HCT116 (cell line): ENCODE measurements around the gene DNAAF5. TPM values are rescaled to one million over a fixed set of nuclear protein-coding genes. Genes with fewer than 3 reads are reported as not detected.

Experiments used
- ATAC-seq: fragments of 200-7000 bp; cut with Tn5 transposase; 2 replicates; pipeline ENCODE4 v1.9.1; 2020; ENCODE audit warnings: mild to moderate bottlenecking, moderate library complexity
- BruUV-seq: library from RNA; stranded (reverse); fragments of 400-500 nt; replicated peaks from 2 replicates; lab custom pipeline; 2021; lab: Mats Ljungman, UMichigan
- CTCF ChIA-PET: fragments of 300-600 bp; sonication (Branson Sonifier 250); formaldehyde crosslinking; loops from one replicate; lab custom pipeline; 2021; ENCODE audit warnings: antibody characterized with exemption; lab: Charles Lee
- POLR2A ChIA-PET: fragments of 300-600, 350-600 bp; sonication (Branson Sonifier 250); formaldehyde crosslinking; loops from one replicate; lab custom pipeline; 2021; ENCODE audit warnings: antibody characterized with exemption; lab: Charles Lee
- RAD21 ChIA-PET, 2 experiments: fragments of 300-600 bp; sonication (Branson Sonifier 250); formaldehyde crosslinking; loops; one replicate each; lab custom pipeline; 2023; ENCODE audit warnings: low total read pairs in 2 of 2; ENCODE audit not compliant: uncharacterized antibody in 2 of 2, unreplicated experiment in 2 of 2, low non-redundant PET in 1 of 2; lab: Charles Lee
- DNase-seq: peaks from one replicate; pipeline ENCODE4 v3.0.0-alpha.2; 2010; ENCODE audit warnings: low read depth, low spot score
- H2AFZ ChIP-seq: fragments of 200-600 bp; shearing (Covaris generic), sonication (generic); 2 replicates; pipeline ENCODE4 v1.6.1; 2017; ENCODE audit warnings: low read depth, mixed run types, mixed read lengths, antibody characterized with exemption, low read length; ENCODE audit not compliant: poor library complexity, severe bottlenecking
- H3K27ac ChIP-seq: 2 replicates; pipeline ENCODE4 v1.5.1; 2012; ENCODE audit warnings: low read depth, low read length
- H3K27me3 ChIP-seq: fragments of 200-600 bp; sonication (generic); 2 replicates; pipeline ENCODE4 v1.6.1; 2016; ENCODE audit warnings: mixed run types, low read length, mixed read lengths; ENCODE audit not compliant: insufficient read depth
- H3K36me3 ChIP-seq, 2 experiments: fragments of 200-500 bp in 1 of 2; fragments of 200-600 bp in 1 of 2; sonication (Bioruptor generic) in 1 of 2; sonication (generic) in 1 of 2; 2 replicates each; pipeline versions ENCODE4 v1.5.1 to v1.6.1; 2014 to 2016; ENCODE audit warnings: low read length in 2 of 2, inconsistent platforms in 1 of 2, mixed read lengths in 1 of 2, mixed run types in 1 of 2; ENCODE audit not compliant: insufficient read depth in 2 of 2, control insufficient read depth in 1 of 2
- H3K4me1 ChIP-seq, 2 experiments: fragments of 200-600 bp in 1 of 2; sonication (generic) in 1 of 2; 2 replicates each; pipeline versions ENCODE4 v1.5.1 to v1.6.1; 2012 to 2017; ENCODE audit warnings: low read length in 2 of 2, inconsistent platforms in 1 of 2, mild to moderate bottlenecking in 1 of 2, mixed read lengths in 1 of 2, mixed run types in 1 of 2, moderate library complexity in 1 of 2; ENCODE audit not compliant: insufficient read depth in 2 of 2, control insufficient read depth in 1 of 2
- H3K4me2 ChIP-seq: fragments of 200-600 bp; sonication (generic); 2 replicates; pipeline ENCODE4 v1.6.1; 2017; ENCODE audit warnings: mixed run types, low read length, mixed read lengths
- H3K4me3 ChIP-seq, 2 experiments: fragments of 200-600 bp in 1 of 2; sonication (generic) in 1 of 2; replicated peaks in 1 of 2; 2 replicates each; pipeline ENCODE4 v1.5.1; 2011 to 2016; ENCODE audit warnings: low read length in 2 of 2, control low read depth in 1 of 2, low read depth in 1 of 2, mild to moderate bottlenecking in 1 of 2, mixed read lengths in 1 of 2, mixed run types in 1 of 2
- H3K79me2 ChIP-seq: fragments of 200-600 bp; sonication (generic); 2 replicates; pipeline ENCODE4 v1.6.1; 2017; ENCODE audit warnings: mild to moderate bottlenecking, mixed run types, low read length, moderate library complexity, mixed read lengths; ENCODE audit not compliant: insufficient read depth
- H3K9ac ChIP-seq: fragments of 200-600 bp; sonication (generic); 2 replicates; pipeline ENCODE4 v1.6.1; 2016; ENCODE audit warnings: low read length, mixed read lengths
- H3K9me2 ChIP-seq: fragments of 200-600 bp; sonication (generic), shearing (Covaris generic); 2 replicates; pipeline ENCODE4 v1.6.1; 2017; ENCODE audit warnings: mixed run types, mild to moderate bottlenecking, moderate library complexity; ENCODE audit not compliant: insufficient read depth
- H3K9me3 ChIP-seq, 2 experiments: fragments of 200-500 bp in 1 of 2; fragments of 200-600 bp in 1 of 2; sonication (Bioruptor generic) in 1 of 2; sonication (generic) in 1 of 2; 2 replicates each; pipeline ENCODE4 v1.6.1; 2014 to 2017; ENCODE audit warnings: low read length in 2 of 2, mixed read lengths in 2 of 2, inconsistent platforms in 1 of 2, low read depth in 1 of 2, mild to moderate bottlenecking in 1 of 2, mixed run types in 1 of 2, moderate library complexity in 1 of 2; ENCODE audit not compliant: control insufficient read depth in 1 of 2, insufficient read depth in 1 of 2
- H4K20me1 ChIP-seq: fragments of 200-600 bp; sonication (generic), shearing (Covaris generic); 2 replicates; pipeline ENCODE4 v1.6.1; 2017; ENCODE audit warnings: mixed run types, mild to moderate bottlenecking, moderate library complexity; ENCODE audit not compliant: insufficient read depth
- ATF3 ChIP-seq: IDR thresholded peaks from 2 replicates; pipeline ENCODE4 v1.6.1; 2012
- CEBPB ChIP-seq: IDR thresholded peaks from 2 replicates; pipeline ENCODE4 v1.6.1; 2012; ENCODE audit warnings: low read depth
- EGR1 ChIP-seq: IDR thresholded peaks from 2 replicates; pipeline ENCODE4 v1.6.1; 2012; ENCODE audit warnings: low read depth
- ELF1 ChIP-seq: IDR thresholded peaks from 2 replicates; pipeline ENCODE4 v1.6.1; 2012; ENCODE audit warnings: low read depth, borderline replicate concordance
- EZH2 ChIP-seq: fragments of 200-600 bp; sonication (generic); IDR thresholded peaks from 2 replicates; pipeline ENCODE4 v1.6.1; 2017; ENCODE audit warnings: antibody characterized with exemption, mixed run types
- EZH2phosphoT487 ChIP-seq: fragments of 200-600 bp; IDR thresholded peaks from 2 replicates; pipeline ENCODE4 v1.6.1; 2018; ENCODE audit warnings: antibody characterized with exemption, borderline replicate concordance
- JUND ChIP-seq: IDR thresholded peaks from 2 replicates; pipeline ENCODE4 v1.6.1; 2012
- POLR2A ChIP-seq: IDR thresholded peaks from 2 replicates; pipeline ENCODE4 v1.7.0; 2011; ENCODE audit warnings: borderline replicate concordance; ENCODE audit not compliant: insufficient read depth, insufficient read length; ENCODE audit errors: extremely low read depth
- POLR2AphosphoS5 ChIP-seq: IDR thresholded peaks from 2 replicates; pipeline ENCODE4 v1.6.1; 2011; ENCODE audit warnings: mild to moderate bottlenecking, low read depth, low read length, moderate library complexity
- RAD21 ChIP-seq: IDR thresholded peaks from 2 replicates; pipeline ENCODE4 v1.6.1; 2012; ENCODE audit warnings: low read depth, mild to moderate bottlenecking
- REST ChIP-seq: IDR thresholded peaks from 2 replicates; pipeline ENCODE4 v1.6.1; 2012; ENCODE audit warnings: low read depth
- SRF ChIP-seq: IDR thresholded peaks from 2 replicates; pipeline ENCODE4 v1.6.1; 2012; ENCODE audit warnings: low read depth
- TCF7L2 ChIP-seq: IDR thresholded peaks from 2 replicates; pipeline ENCODE4 v1.7.0; 2011; ENCODE audit warnings: borderline replicate concordance, inconsistent platforms; ENCODE audit not compliant: insufficient read depth, insufficient read length; ENCODE audit errors: extremely low read depth
- ZFX ChIP-seq: fragments of 450-650 bp; IDR thresholded peaks from 2 replicates; pipeline ENCODE4 v1.6.1; 2017
- ZNF274 ChIP-seq: fragments of 200-500 bp; sonication (Bioruptor generic); IDR thresholded peaks from 2 replicates; pipeline ENCODE4 v1.6.1; 2014; ENCODE audit warnings: mild to moderate bottlenecking, low read depth, low read length, inconsistent platforms
- intact Hi-C: fragments of 100-400 bp; cut with micrococcal nuclease; formaldehyde crosslinking; loops from 2 replicates; pipeline ENCODE4 v1.10.0; 2022
- total RNA-seq: library from RNA; stranded (reverse); gene quantifications from one replicate; pipeline ENCODE4 v1.2.1, GENCODE V29; 2021; ENCODE audit not compliant: unreplicated experiment

Gene DNAAF5
- total RNA-seq, 1 experiment from 2014 or later = 69.4 TPM

- H3K27me3 ChIP-seq = no peaks in the 10 kb centered on the region
- RAD21 ChIA-PET = no interaction called here
- H3K9me3 ChIP-seq = no peaks in the 10 kb centered on the region
- BruUV-seq = no TSS peak
- H2AFZ ChIP-seq = no peak overlapping the region
- no peak overlapping the region for H3K27ac ChIP-seq
- TF ChIP-seq REST (no peak), RAD21 (no peak), EZH2 (no peak)
- TF ChIP-seq, all 23 proteins: peak for 0
- no peak overlapping the region for H3K4me3 ChIP-seq
- ATAC-seq (no peak), DNase-seq (no peak)
- H3K9me2 ChIP-seq = no peaks in the 10 kb centered on the region
- H3K9ac ChIP-seq = no peak overlapping the region
- ChIA-PET POLR2A (no interaction called here), CTCF (no interaction called here)
- intact Hi-C loops = no loop called here
- H3K79me2 ChIP-seq = peaks cover 61% of the 10 kb centered on the region
- H3K36me3 ChIP-seq = peaks cover 4 to 23% of the 10 kb centered on the region in 2 experiments; a peak in 2 of 4 replicates
- H3K4me2 ChIP-seq = no peak overlapping the region
- no peaks in the 10 kb centered on the region for H4K20me1 ChIP-seq
- peaks cover 0 to 6% of the 10 kb centered on the region in 2 experiments; a peak in 1 of 4 replicates for H3K4me1 ChIP-seq
Measured at GRCh38 chr7:741850-742249, 15.4 kb downstream of the DNAAF5 start.

GRCh38 chr7:742791-743190 lies 16.3 kb downstream of the DNAAF5 start:
- no peak overlapping the region for H3K4me2 ChIP-seq
- H3K36me3 ChIP-seq = peaks cover 4 to 25% of the 10 kb centered on the region in 2 experiments; a peak in 2 of 4 replicates
- no peaks in the 10 kb centered on the region for H3K27me3 ChIP-seq
- POLR2A ChIA-PET = no interaction called here
- no peak overlapping the region for H3K27ac ChIP-seq
- no peak overlapping the region for H2AFZ ChIP-seq
- no peak overlapping the region for H3K4me3 ChIP-seq
- peaks cover 59% of the 10 kb centered on the region for H3K79me2 ChIP-seq
- H3K9ac ChIP-seq = no peak overlapping the region
- H3K9me2 ChIP-seq = no peaks in the 10 kb centered on the region
- H3K4me1 ChIP-seq = peaks cover 0 to 6% of the 10 kb centered on the region in 2 experiments; a peak in 1 of 4 replicates
- H3K9me3 ChIP-seq = no peaks in the 10 kb centered on the region
- BruUV-seq = TSS peak; percentile 16
- DNase-seq (no peak), ATAC-seq (no peak)
- RAD21 ChIA-PET = no interaction called here
- H4K20me1 ChIP-seq = no peaks in the 10 kb centered on the region
- intact Hi-C loops = no loop called here
- CTCF ChIA-PET = no interaction called here
- TF ChIP-seq POLR2A = no peak
- TF ChIP-seq ELF1 = no peak
- no peak for TF ChIP-seq SRF
- TF ChIP-seq ZFX = no peak
- TF ChIP-seq JUND = no peak
- no peak for TF ChIP-seq REST
- TF ChIP-seq EGR1 = no peak
- no peak for TF ChIP-seq TCF7L2
- no peak for TF ChIP-seq CEBPB
- TF ChIP-seq ZNF274 = no peak
- no peak for TF ChIP-seq EZH2phosphoT487
- TF ChIP-seq ATF3 = no peak
- no peak for TF ChIP-seq POLR2AphosphoS5
